ENCODE measurements around the gene NME4. TPM values are rescaled to one million over a fixed set of nuclear protein-coding genes. Genes with fewer than 3 reads are reported as not detected.

Gene NME4
- total and polyA plus RNA-seq, 10 of the 15 experiments (the other 5 are each of a cell fraction or from before 2014, with no cell fraction given), result 11.0 to 235 (median 97.7) TPM

DNA sequence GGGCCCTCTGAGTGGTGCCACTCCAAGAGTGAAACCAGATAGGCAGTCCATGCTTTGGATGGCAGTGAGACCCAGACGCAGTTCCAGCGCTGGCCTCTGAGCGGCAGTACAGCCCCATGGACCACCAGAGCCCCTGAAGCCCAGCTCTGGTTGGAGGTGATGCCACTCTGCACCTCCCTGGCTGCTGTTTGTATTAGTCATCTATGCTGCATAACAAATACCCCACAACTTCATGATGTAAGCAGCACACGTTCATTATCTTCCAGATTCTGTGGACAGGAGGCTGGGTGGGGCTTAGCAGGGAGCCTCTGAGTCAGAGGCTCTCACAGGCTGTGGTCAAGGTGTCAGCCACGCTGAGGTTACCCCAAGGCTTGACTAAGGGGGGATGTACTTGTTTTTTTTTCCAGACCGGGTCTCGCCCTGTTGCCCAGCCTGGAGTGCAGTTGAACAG is 5.1 kb upstream of the NME4 start (continued):
- no peak for TF ChIP-seq HSF1 (IDR thresholded peaks at IDR 0.05; ENCODE audit: low read depth, low read length)
- TF ChIP-seq, protein P1, sequence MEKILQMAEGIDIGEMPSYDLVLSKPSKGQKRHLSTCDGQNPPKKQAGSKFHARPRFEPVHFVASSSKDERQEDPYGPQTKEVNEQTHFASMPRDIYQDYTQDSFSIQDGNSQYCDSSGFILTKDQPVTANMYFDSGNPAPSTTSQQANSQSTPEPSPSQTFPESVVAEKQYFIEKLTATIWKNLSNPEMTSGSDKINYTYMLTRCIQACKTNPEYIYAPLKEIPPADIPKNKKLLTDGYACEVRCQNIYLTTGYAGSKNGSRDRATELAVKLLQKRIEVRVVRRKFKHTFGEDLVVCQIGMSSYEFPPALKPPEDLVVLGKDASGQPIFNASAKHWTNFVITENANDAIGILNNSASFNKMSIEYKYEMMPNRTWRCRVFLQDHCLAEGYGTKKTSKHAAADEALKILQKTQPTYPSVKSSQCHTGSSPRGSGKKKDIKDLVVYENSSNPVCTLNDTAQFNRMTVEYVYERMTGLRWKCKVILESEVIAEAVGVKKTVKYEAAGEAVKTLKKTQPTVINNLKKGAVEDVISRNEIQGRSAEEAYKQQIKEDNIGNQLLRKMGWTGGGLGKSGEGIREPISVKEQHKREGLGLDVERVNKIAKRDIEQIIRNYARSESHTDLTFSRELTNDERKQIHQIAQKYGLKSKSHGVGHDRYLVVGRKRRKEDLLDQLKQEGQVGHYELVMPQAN (conservative IDR thresholded peaks at IDR 0.05), result no peak
- no peak for TF ChIP-seq STAT3 (IDR thresholded peaks at IDR 0.05; ENCODE audit: low read depth, low read length)
- no peak for TF ChIP-seq BRCA1 (IDR thresholded peaks at IDR 0.05; ENCODE audit: low read depth, low read length)
- no peak for TF ChIP-seq MLLT1 (IDR thresholded peaks at IDR 0.05)
- TF ChIP-seq ZZZ3 (IDR thresholded peaks at IDR 0.05; ENCODE audit: control insufficient read depth, insufficient read length, low read depth), result no peak
- no peak for TF ChIP-seq ASH2L (IDR thresholded peaks at IDR 0.05; ENCODE audit: borderline replicate concordance, low read depth)
- no peak for TF ChIP-seq MTA3 (IDR thresholded peaks at IDR 0.05; ENCODE audit: borderline replicate concordance, low read length)
- TF ChIP-seq ZNF217 (IDR thresholded peaks at IDR 0.05), result peak; percentile 49; the same call in 1 of the 2 replicates
- no peak for TF ChIP-seq HDAC2 (IDR thresholded peaks at IDR 0.05)
- no peak for TF ChIP-seq EZH2 (IDR thresholded peaks at IDR 0.05; ENCODE audit: borderline replicate concordance, control insufficient read depth, low read depth, low read length)
- no peak for TF ChIP-seq ATF2 (IDR thresholded peaks at IDR 0.05; ENCODE audit: low read length)
- no peak for TF ChIP-seq NFIC (IDR thresholded peaks at IDR 0.05; ENCODE audit: low read depth, low read length)
- TF ChIP-seq RAD51 (IDR thresholded peaks at IDR 0.05), result no peak
- TF ChIP-seq RB1 (IDR thresholded peaks at IDR 0.05; ENCODE audit: borderline replicate concordance), result no peak
- no peak for TF ChIP-seq BCL3 (IDR thresholded peaks at IDR 0.05; ENCODE audit: borderline replicate concordance, insufficient read depth, low read depth, low read length, poor library complexity, severe bottlenecking)
- TF ChIP-seq ZNF24 (IDR thresholded peaks at IDR 0.05), result no peak
- no peak for TF ChIP-seq NR2C1 (IDR thresholded peaks at IDR 0.05)
- TF ChIP-seq, protein P2, sequence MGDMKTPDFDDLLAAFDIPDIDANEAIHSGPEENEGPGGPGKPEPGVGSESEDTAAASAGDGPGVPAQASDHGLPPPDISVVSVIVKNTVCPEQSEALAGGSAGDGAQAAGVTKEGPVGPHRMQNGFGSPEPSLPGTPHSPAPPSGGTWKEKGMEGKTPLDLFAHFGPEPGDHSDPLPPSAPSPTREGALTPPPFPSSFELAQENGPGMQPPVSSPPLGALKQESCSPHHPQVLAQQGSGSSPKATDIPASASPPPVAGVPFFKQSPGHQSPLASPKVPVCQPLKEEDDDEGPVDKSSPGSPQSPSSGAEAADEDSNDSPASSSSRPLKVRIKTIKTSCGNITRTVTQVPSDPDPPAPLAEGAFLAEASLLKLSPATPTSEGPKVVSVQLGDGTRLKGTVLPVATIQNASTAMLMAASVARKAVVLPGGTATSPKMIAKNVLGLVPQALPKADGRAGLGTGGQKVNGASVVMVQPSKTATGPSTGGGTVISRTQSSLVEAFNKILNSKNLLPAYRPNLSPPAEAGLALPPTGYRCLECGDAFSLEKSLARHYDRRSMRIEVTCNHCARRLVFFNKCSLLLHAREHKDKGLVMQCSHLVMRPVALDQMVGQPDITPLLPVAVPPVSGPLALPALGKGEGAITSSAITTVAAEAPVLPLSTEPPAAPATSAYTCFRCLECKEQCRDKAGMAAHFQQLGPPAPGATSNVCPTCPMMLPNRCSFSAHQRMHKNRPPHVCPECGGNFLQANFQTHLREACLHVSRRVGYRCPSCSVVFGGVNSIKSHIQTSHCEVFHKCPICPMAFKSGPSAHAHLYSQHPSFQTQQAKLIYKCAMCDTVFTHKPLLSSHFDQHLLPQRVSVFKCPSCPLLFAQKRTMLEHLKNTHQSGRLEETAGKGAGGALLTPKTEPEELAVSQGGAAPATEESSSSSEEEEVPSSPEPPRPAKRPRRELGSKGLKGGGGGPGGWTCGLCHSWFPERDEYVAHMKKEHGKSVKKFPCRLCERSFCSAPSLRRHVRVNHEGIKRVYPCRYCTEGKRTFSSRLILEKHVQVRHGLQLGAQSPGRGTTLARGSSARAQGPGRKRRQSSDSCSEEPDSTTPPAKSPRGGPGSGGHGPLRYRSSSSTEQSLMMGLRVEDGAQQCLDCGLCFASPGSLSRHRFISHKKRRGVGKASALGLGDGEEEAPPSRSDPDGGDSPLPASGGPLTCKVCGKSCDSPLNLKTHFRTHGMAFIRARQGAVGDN (IDR thresholded peaks at IDR 0.05), result no peak
